Gastroesophageal sphincter (tissue), 3 donors: ENCODE results near the gene VSTM4.

Experiments
- EP300 ChIP-seq: sonication (generic); formaldehyde crosslinking; IDR thresholded peaks from one replicate; pipeline ENCODE4 v1.6.1; 2017; ENCODE audit warnings: antibody characterized with exemption, mild to moderate bottlenecking
- POLR2A ChIP-seq, 2 donors: fragments of 450-650 bp; IDR thresholded peaks; one replicate each; pipeline ENCODE4 v1.6.1; 2017; ENCODE audit warnings: antibody characterized with exemption in 2 of 2, mild to moderate bottlenecking in 2 of 2, moderate library complexity in 1 of 2
- POLR2AphosphoS5 ChIP-seq: sonication (generic); formaldehyde crosslinking; IDR thresholded peaks from one replicate; pipeline ENCODE4 v1.6.1; 2017; ENCODE audit warnings: antibody characterized with exemption
- TF ChIP-seq, protein P1 (sequence below), 4 experiments: fragments of 200-600 bp in 2 of 4; fragments of 450-650 bp in 2 of 4; sonication (generic) in 1 of 4; IDR thresholded peaks; one replicate each; pipeline ENCODE4 v1.5.1; 2017 to 2019; ENCODE audit warnings: antibody characterized with exemption in 4 of 4, mild to moderate bottlenecking in 2 of 4, moderate library complexity in 2 of 4

GRCh38 chr10:49160110-49160509 is 44.8 kb upstream of the VSTM4 start:
- TF ChIP-seq, protein P1, sequence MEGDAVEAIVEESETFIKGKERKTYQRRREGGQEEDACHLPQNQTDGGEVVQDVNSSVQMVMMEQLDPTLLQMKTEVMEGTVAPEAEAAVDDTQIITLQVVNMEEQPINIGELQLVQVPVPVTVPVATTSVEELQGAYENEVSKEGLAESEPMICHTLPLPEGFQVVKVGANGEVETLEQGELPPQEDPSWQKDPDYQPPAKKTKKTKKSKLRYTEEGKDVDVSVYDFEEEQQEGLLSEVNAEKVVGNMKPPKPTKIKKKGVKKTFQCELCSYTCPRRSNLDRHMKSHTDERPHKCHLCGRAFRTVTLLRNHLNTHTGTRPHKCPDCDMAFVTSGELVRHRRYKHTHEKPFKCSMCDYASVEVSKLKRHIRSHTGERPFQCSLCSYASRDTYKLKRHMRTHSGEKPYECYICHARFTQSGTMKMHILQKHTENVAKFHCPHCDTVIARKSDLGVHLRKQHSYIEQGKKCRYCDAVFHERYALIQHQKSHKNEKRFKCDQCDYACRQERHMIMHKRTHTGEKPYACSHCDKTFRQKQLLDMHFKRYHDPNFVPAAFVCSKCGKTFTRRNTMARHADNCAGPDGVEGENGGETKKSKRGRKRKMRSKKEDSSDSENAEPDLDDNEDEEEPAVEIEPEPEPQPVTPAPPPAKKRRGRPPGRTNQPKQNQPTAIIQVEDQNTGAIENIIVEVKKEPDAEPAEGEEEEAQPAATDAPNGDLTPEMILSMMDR (IDR thresholded peaks at IDR 0.05), result no peak
- TF ChIP-seq POLR2A (IDR thresholded peaks at IDR 0.05) (no peak), EP300 (no peak), POLR2AphosphoS5 (no peak)
